ENCODE measurements around the gene ATG4D.

DNA sequence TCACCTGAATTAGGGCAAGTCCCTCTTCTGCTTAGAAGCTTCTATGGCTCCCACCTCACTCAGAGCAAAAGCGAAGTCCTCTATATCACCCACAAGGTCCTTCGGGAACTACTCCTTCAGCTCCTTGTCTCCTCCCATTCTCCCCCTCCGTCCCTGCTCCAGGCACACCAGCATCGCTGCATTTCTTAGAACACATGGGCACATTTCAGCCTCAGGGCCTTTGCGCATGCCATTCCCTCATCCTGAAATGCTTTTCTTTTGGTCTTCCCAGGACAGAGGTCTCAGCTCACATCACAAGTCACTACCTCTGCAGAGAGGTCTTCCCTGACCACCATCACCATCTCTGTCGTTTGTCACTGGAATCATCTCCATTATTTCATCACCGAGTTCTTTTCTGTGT, 30.5 kb upstream of the ATG4D start:
- TF ChIP-seq ZNF565 (CRISPR knock-in tag; conservative IDR thresholded peaks at IDR 0.05; ENCODE audit: low read depth) (no peak), BACH2 (CRISPR knock-in tag; IDR thresholded peaks at IDR 0.05; ENCODE audit: borderline replicate concordance) (no peak), ESRRG (CRISPR knock-in tag; IDR thresholded peaks at IDR 0.05) (no peak), ARNTL (CRISPR knock-in tag; IDR thresholded peaks at IDR 0.05; ENCODE audit: borderline replicate concordance, low read depth) (no peak), ISL1 (CRISPR knock-in tag; IDR thresholded peaks at IDR 0.05) (no peak)
- TF ChIP-seq, protein P1, sequence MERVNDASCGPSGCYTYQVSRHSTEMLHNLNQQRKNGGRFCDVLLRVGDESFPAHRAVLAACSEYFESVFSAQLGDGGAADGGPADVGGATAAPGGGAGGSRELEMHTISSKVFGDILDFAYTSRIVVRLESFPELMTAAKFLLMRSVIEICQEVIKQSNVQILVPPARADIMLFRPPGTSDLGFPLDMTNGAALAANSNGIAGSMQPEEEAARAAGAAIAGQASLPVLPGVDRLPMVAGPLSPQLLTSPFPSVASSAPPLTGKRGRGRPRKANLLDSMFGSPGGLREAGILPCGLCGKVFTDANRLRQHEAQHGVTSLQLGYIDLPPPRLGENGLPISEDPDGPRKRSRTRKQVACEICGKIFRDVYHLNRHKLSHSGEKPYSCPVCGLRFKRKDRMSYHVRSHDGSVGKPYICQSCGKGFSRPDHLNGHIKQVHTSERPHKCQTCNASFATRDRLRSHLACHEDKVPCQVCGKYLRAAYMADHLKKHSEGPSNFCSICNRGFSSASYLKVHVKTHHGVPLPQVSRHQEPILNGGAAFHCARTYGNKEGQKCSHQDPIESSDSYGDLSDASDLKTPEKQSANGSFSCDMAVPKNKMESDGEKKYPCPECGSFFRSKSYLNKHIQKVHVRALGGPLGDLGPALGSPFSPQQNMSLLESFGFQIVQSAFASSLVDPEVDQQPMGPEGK (CRISPR knock-in tag; IDR thresholded peaks at IDR 0.05; ENCODE audit: borderline replicate concordance): no peak
- TF ChIP-seq, protein P2, sequence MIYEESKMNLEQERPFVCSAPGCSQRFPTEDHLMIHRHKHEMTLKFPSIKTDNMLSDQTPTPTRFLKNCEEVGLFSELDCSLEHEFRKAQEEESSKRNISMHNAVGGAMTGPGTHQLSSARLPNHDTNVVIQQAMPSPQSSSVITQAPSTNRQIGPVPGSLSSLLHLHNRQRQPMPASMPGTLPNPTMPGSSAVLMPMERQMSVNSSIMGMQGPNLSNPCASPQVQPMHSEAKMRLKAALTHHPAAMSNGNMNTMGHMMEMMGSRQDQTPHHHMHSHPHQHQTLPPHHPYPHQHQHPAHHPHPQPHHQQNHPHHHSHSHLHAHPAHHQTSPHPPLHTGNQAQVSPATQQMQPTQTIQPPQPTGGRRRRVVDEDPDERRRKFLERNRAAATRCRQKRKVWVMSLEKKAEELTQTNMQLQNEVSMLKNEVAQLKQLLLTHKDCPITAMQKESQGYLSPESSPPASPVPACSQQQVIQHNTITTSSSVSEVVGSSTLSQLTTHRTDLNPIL (CRISPR knock-in tag; IDR thresholded peaks at IDR 0.05; ENCODE audit: low read depth): no peak

Measured in SK-N-SH treated with all-trans-retinoic acid at 6 μM for 48 hours (cell line).